HCT116 (cell line): ENCODE results near the gene LRRTM3. TPM values are rescaled to one million over a fixed set of nuclear protein-coding genes. Genes with fewer than 3 reads are reported as not detected.

Experiments used
- ATAC-seq: fragments of 200-7000 bp; cut with Tn5 transposase; 2 replicates; pipeline ENCODE4 v1.9.1; 2020; ENCODE audit warnings: mild to moderate bottlenecking, moderate library complexity
- BruUV-seq: library from RNA; stranded (reverse); fragments of 400-500 nt; replicated peaks from 2 replicates; lab custom pipeline; 2021; lab: Mats Ljungman, UMichigan
- CTCF ChIA-PET: fragments of 300-600 bp; sonication (Branson Sonifier 250); formaldehyde crosslinking; loops from one replicate; lab custom pipeline; 2021; ENCODE audit warnings: antibody characterized with exemption; lab: Charles Lee
- POLR2A ChIA-PET: fragments of 300-600, 350-600 bp; sonication (Branson Sonifier 250); formaldehyde crosslinking; loops from one replicate; lab custom pipeline; 2021; ENCODE audit warnings: antibody characterized with exemption; lab: Charles Lee
- RAD21 ChIA-PET, 2 experiments: fragments of 300-600 bp; sonication (Branson Sonifier 250); formaldehyde crosslinking; loops; one replicate each; lab custom pipeline; 2023; ENCODE audit warnings: low total read pairs in 2 of 2; ENCODE audit not compliant: uncharacterized antibody in 2 of 2, unreplicated experiment in 2 of 2, low non-redundant PET in 1 of 2; lab: Charles Lee
- DNase-seq: peaks from one replicate; pipeline ENCODE4 v3.0.0-alpha.2; 2010; ENCODE audit warnings: low read depth, low spot score
- H2AFZ ChIP-seq: fragments of 200-600 bp; shearing (Covaris generic), sonication (generic); 2 replicates; pipeline ENCODE4 v1.6.1; 2017; ENCODE audit warnings: low read depth, mixed run types, mixed read lengths, antibody characterized with exemption, low read length; ENCODE audit not compliant: poor library complexity, severe bottlenecking
- H3K27ac ChIP-seq: 2 replicates; pipeline ENCODE4 v1.5.1; 2012; ENCODE audit warnings: low read depth, low read length
- H3K27me3 ChIP-seq: fragments of 200-600 bp; sonication (generic); 2 replicates; pipeline ENCODE4 v1.6.1; 2016; ENCODE audit warnings: mixed run types, low read length, mixed read lengths; ENCODE audit not compliant: insufficient read depth
- H3K36me3 ChIP-seq, 2 experiments: fragments of 200-500 bp in 1 of 2; fragments of 200-600 bp in 1 of 2; sonication (Bioruptor generic) in 1 of 2; sonication (generic) in 1 of 2; 2 replicates each; pipeline versions ENCODE4 v1.5.1 to v1.6.1; 2014 to 2016; ENCODE audit warnings: low read length in 2 of 2, inconsistent platforms in 1 of 2, mixed read lengths in 1 of 2, mixed run types in 1 of 2; ENCODE audit not compliant: insufficient read depth in 2 of 2, control insufficient read depth in 1 of 2
- H3K4me1 ChIP-seq, 2 experiments: fragments of 200-600 bp in 1 of 2; sonication (generic) in 1 of 2; 2 replicates each; pipeline versions ENCODE4 v1.5.1 to v1.6.1; 2012 to 2017; ENCODE audit warnings: low read length in 2 of 2, inconsistent platforms in 1 of 2, mild to moderate bottlenecking in 1 of 2, mixed read lengths in 1 of 2, mixed run types in 1 of 2, moderate library complexity in 1 of 2; ENCODE audit not compliant: insufficient read depth in 2 of 2, control insufficient read depth in 1 of 2
- H3K4me2 ChIP-seq: fragments of 200-600 bp; sonication (generic); 2 replicates; pipeline ENCODE4 v1.6.1; 2017; ENCODE audit warnings: mixed run types, low read length, mixed read lengths
- H3K4me3 ChIP-seq, 2 experiments: fragments of 200-600 bp in 1 of 2; sonication (generic) in 1 of 2; replicated peaks in 1 of 2; 2 replicates each; pipeline ENCODE4 v1.5.1; 2011 to 2016; ENCODE audit warnings: low read length in 2 of 2, control low read depth in 1 of 2, low read depth in 1 of 2, mild to moderate bottlenecking in 1 of 2, mixed read lengths in 1 of 2, mixed run types in 1 of 2
- H3K79me2 ChIP-seq: fragments of 200-600 bp; sonication (generic); 2 replicates; pipeline ENCODE4 v1.6.1; 2017; ENCODE audit warnings: mild to moderate bottlenecking, mixed run types, low read length, moderate library complexity, mixed read lengths; ENCODE audit not compliant: insufficient read depth
- H3K9ac ChIP-seq: fragments of 200-600 bp; sonication (generic); 2 replicates; pipeline ENCODE4 v1.6.1; 2016; ENCODE audit warnings: low read length, mixed read lengths
- H3K9me2 ChIP-seq: fragments of 200-600 bp; sonication (generic), shearing (Covaris generic); 2 replicates; pipeline ENCODE4 v1.6.1; 2017; ENCODE audit warnings: mixed run types, mild to moderate bottlenecking, moderate library complexity; ENCODE audit not compliant: insufficient read depth
- H3K9me3 ChIP-seq, 2 experiments: fragments of 200-500 bp in 1 of 2; fragments of 200-600 bp in 1 of 2; sonication (Bioruptor generic) in 1 of 2; sonication (generic) in 1 of 2; 2 replicates each; pipeline ENCODE4 v1.6.1; 2014 to 2017; ENCODE audit warnings: low read length in 2 of 2, mixed read lengths in 2 of 2, inconsistent platforms in 1 of 2, low read depth in 1 of 2, mild to moderate bottlenecking in 1 of 2, mixed run types in 1 of 2, moderate library complexity in 1 of 2; ENCODE audit not compliant: control insufficient read depth in 1 of 2, insufficient read depth in 1 of 2
- H4K20me1 ChIP-seq: fragments of 200-600 bp; sonication (generic), shearing (Covaris generic); 2 replicates; pipeline ENCODE4 v1.6.1; 2017; ENCODE audit warnings: mixed run types, mild to moderate bottlenecking, moderate library complexity; ENCODE audit not compliant: insufficient read depth
- ELF1 ChIP-seq: IDR thresholded peaks from 2 replicates; pipeline ENCODE4 v1.6.1; 2012; ENCODE audit warnings: low read depth, borderline replicate concordance
- EZH2phosphoT487 ChIP-seq: fragments of 200-600 bp; IDR thresholded peaks from 2 replicates; pipeline ENCODE4 v1.6.1; 2018; ENCODE audit warnings: antibody characterized with exemption, borderline replicate concordance
- RAD21 ChIP-seq: IDR thresholded peaks from 2 replicates; pipeline ENCODE4 v1.6.1; 2012; ENCODE audit warnings: low read depth, mild to moderate bottlenecking
- SP1 ChIP-seq: IDR thresholded peaks from 2 replicates; pipeline ENCODE4 v1.6.1; 2012; ENCODE audit warnings: low read depth
- SRF ChIP-seq: IDR thresholded peaks from 2 replicates; pipeline ENCODE4 v1.6.1; 2012; ENCODE audit warnings: low read depth
- TCF7L2 ChIP-seq: IDR thresholded peaks from 2 replicates; pipeline ENCODE4 v1.7.0; 2011; ENCODE audit warnings: borderline replicate concordance, inconsistent platforms; ENCODE audit not compliant: insufficient read depth, insufficient read length; ENCODE audit errors: extremely low read depth
- ZNF274 ChIP-seq: fragments of 200-500 bp; sonication (Bioruptor generic); IDR thresholded peaks from 2 replicates; pipeline ENCODE4 v1.6.1; 2014; ENCODE audit warnings: mild to moderate bottlenecking, low read depth, low read length, inconsistent platforms
- intact Hi-C: fragments of 100-400 bp; cut with micrococcal nuclease; formaldehyde crosslinking; loops from 2 replicates; pipeline ENCODE4 v1.10.0; 2022
- total RNA-seq: library from RNA; stranded (reverse); gene quantifications from one replicate; pipeline ENCODE4 v1.2.1, GENCODE V29; 2021; ENCODE audit not compliant: unreplicated experiment
- TF ChIP-seq, protein P1 (sequence below), 3 experiments: fragments of 200-600 bp in 1 of 3; sonication (generic) in 1 of 3; IDR thresholded peaks in 2 of 3; conservative IDR thresholded peaks in 1 of 3; 2 replicates each; pipeline ENCODE4 v1.5.1; 2012 to 2017; ENCODE audit warnings: low read depth in 2 of 3, low read length in 2 of 3, antibody characterized with exemption in 1 of 3, borderline replicate concordance in 1 of 3, control low read depth in 1 of 3, mild to moderate bottlenecking in 1 of 3, mixed read lengths in 1 of 3, mixed run types in 1 of 3, moderate library complexity in 1 of 3; ENCODE audit not compliant: insufficient read depth in 1 of 3
- TF ChIP-seq, protein P2 (sequence below): IDR thresholded peaks from 2 replicates; pipeline ENCODE4 v1.6.1; 2011; ENCODE audit warnings: mild to moderate bottlenecking, low read length, moderate library complexity; ENCODE audit not compliant: insufficient replicate concordance; ENCODE audit errors: extremely low read depth
- TF ChIP-seq, protein P3 (sequence below): IDR thresholded peaks from 2 replicates; pipeline ENCODE4 v1.6.1; 2012; ENCODE audit warnings: low read depth

The LRRTM3 gene
- total RNA-seq, 1 experiment from 2014 or later: not detected

DNA sequence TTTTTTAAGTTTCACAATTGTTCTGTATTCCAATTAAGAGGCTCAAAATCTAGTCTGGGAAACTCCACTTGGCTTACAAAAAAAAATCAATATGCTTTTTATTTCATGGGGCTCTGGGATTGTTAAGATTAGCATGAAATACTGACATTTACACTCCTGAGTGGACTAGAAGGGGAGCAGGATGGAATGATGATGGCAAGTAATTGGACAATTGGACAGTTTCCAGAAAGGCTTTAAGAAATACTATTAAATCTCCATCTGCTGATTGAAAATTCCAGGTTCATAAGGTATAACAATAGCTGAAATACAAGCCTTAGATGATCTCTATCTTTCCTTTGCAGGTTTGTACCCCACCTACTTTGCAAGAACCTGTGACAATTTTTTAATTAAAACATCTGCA, 184.4 kb downstream of the LRRTM3 start:
- H3K36me3 ChIP-seq: no peaks in the 10 kb centered on the region
- peaks cover 2 to 6% of the 10 kb centered on the region in 2 experiments; a peak in 3 of 4 replicates for H3K4me1 ChIP-seq
- ChIA-PET CTCF (no interaction called here), RAD21 (no interaction called here), POLR2A (no interaction called here)
- H3K79me2 ChIP-seq: no peaks in the 10 kb centered on the region
- no peaks in the 10 kb centered on the region for H4K20me1 ChIP-seq
- BruUV-seq: no TSS peak
- H2AFZ ChIP-seq: no peak overlapping the region
- no peaks in the 10 kb centered on the region; the same call in 1 of the 2 replicates for H3K9me2 ChIP-seq
- H3K9me3 ChIP-seq: no peaks in the 10 kb centered on the region
- no peak overlapping the region for H3K9ac ChIP-seq
- intact Hi-C loops: no loop called here
- ATAC-seq (no peak), DNase-seq (no peak)
- no peak overlapping the region for H3K4me2 ChIP-seq
- H3K27me3 ChIP-seq: no peaks in the 10 kb centered on the region
- TF ChIP-seq EZH2phosphoT487: no peak
- no peak for TF ChIP-seq ELF1
- TF ChIP-seq TCF7L2: no peak
- no peak for TF ChIP-seq RAD21
- TF ChIP-seq, protein P1, sequence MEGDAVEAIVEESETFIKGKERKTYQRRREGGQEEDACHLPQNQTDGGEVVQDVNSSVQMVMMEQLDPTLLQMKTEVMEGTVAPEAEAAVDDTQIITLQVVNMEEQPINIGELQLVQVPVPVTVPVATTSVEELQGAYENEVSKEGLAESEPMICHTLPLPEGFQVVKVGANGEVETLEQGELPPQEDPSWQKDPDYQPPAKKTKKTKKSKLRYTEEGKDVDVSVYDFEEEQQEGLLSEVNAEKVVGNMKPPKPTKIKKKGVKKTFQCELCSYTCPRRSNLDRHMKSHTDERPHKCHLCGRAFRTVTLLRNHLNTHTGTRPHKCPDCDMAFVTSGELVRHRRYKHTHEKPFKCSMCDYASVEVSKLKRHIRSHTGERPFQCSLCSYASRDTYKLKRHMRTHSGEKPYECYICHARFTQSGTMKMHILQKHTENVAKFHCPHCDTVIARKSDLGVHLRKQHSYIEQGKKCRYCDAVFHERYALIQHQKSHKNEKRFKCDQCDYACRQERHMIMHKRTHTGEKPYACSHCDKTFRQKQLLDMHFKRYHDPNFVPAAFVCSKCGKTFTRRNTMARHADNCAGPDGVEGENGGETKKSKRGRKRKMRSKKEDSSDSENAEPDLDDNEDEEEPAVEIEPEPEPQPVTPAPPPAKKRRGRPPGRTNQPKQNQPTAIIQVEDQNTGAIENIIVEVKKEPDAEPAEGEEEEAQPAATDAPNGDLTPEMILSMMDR (IDR thresholded peaks at IDR 0.05 in 2 of 3, conservative IDR thresholded peaks at IDR 0.05 in 1 of 3; ENCODE audit: borderline replicate concordance in 1 of 3, insufficient read depth in 1 of 3, low read depth in 2 of 3, low read length in 2 of 3): no peak
- TF ChIP-seq ZNF274: no peak
- TF ChIP-seq, protein P2, sequence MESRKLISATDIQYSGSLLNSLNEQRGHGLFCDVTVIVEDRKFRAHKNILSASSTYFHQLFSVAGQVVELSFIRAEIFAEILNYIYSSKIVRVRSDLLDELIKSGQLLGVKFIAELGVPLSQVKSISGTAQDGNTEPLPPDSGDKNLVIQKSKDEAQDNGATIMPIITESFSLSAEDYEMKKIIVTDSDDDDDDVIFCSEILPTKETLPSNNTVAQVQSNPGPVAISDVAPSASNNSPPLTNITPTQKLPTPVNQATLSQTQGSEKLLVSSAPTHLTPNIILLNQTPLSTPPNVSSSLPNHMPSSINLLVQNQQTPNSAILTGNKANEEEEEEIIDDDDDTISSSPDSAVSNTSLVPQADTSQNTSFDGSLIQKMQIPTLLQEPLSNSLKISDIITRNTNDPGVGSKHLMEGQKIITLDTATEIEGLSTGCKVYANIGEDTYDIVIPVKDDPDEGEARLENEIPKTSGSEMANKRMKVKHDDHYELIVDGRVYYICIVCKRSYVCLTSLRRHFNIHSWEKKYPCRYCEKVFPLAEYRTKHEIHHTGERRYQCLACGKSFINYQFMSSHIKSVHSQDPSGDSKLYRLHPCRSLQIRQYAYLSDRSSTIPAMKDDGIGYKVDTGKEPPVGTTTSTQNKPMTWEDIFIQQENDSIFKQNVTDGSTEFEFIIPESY: no peak
- TF ChIP-seq, protein P3, sequence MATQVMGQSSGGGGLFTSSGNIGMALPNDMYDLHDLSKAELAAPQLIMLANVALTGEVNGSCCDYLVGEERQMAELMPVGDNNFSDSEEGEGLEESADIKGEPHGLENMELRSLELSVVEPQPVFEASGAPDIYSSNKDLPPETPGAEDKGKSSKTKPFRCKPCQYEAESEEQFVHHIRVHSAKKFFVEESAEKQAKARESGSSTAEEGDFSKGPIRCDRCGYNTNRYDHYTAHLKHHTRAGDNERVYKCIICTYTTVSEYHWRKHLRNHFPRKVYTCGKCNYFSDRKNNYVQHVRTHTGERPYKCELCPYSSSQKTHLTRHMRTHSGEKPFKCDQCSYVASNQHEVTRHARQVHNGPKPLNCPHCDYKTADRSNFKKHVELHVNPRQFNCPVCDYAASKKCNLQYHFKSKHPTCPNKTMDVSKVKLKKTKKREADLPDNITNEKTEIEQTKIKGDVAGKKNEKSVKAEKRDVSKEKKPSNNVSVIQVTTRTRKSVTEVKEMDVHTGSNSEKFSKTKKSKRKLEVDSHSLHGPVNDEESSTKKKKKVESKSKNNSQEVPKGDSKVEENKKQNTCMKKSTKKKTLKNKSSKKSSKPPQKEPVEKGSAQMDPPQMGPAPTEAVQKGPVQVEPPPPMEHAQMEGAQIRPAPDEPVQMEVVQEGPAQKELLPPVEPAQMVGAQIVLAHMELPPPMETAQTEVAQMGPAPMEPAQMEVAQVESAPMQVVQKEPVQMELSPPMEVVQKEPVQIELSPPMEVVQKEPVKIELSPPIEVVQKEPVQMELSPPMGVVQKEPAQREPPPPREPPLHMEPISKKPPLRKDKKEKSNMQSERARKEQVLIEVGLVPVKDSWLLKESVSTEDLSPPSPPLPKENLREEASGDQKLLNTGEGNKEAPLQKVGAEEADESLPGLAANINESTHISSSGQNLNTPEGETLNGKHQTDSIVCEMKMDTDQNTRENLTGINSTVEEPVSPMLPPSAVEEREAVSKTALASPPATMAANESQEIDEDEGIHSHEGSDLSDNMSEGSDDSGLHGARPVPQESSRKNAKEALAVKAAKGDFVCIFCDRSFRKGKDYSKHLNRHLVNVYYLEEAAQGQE: no peak
- no peak for TF ChIP-seq SP1
- TF ChIP-seq SRF: no peak
- no peak overlapping the region for H3K4me3 ChIP-seq
- no peak overlapping the region for H3K27ac ChIP-seq
